Hematopoietic multipotent progenitor cell (in vitro differentiated cells): ENCODE results near the gene SOCS7. TPM values are rescaled to one million over a fixed set of nuclear protein-coding genes. Genes with fewer than 3 reads are reported as not detected.

Source experiments
- DNase-seq, 3 donors: peaks; one replicate each; pipeline ENCODE4 v3.0.0-alpha.2; 2011 to 2015; ENCODE audit warnings: low read depth in 2 of 3, low spot score in 2 of 3
- total RNA-seq: library from RNA; depleted of rRNA; stranded (reverse); fragments of >200 nt; gene quantifications from one replicate; pipeline ENCODE4 v1.2.3, GENCODE V29; 2012

Gene SOCS7
- total RNA-seq, 1 donor, result 16.4 TPM

DNA sequence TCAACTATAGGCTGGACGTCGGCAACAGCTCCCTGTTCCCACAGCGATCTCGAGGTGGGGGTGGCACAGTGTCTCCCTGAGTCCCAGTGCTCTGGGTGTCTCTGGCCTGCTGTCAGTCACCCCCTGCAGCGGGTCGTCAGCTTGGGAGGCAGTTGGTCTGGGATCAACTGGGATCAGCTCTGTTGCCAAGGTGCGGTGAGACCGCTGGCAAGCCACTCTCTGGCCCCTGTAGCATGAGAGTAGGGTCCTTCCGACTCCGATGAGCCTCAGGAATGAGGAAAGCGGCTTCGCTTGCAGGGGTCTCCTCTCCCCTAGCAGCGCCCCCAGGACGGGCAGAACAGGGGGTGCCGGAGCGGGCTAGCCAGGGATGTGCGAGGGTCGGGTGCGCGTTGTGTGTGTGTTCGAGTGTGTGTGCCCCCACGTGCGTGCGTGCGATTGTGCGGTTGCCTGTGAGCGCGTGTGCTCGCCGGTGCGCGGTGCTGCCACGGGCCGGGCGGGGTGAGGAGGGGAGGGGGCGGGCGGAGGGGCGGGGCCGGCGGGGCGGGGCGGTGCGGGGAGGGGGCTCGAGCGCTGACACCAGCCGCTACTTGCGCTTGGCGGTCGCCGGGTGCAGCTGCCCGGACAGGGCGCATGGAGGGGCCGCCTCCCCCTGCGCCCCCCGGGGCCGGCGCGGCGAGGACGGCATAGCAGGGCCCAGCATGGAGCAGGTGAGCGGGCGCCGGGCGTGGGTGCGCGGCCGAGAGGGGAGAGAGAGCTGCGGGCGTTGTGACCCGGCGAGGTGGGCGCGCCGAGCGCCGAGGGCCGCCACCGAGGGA, 67.3 kb downstream of the SOCS7 start:
- DNase-seq, result no peak

GRCh38 chr17:38419508-38419981, 67.9 kb downstream of the SOCS7 start:
- DNase-seq, result no peak

GRCh38 chr17:38420518-38420917, 68.9 kb downstream of the SOCS7 start:
- DNase-seq, result no peak

- no peak for DNase-seq
Observed at GRCh38 chr17:38421171-38421841, 69.7 kb downstream of the SOCS7 start.

DNA sequence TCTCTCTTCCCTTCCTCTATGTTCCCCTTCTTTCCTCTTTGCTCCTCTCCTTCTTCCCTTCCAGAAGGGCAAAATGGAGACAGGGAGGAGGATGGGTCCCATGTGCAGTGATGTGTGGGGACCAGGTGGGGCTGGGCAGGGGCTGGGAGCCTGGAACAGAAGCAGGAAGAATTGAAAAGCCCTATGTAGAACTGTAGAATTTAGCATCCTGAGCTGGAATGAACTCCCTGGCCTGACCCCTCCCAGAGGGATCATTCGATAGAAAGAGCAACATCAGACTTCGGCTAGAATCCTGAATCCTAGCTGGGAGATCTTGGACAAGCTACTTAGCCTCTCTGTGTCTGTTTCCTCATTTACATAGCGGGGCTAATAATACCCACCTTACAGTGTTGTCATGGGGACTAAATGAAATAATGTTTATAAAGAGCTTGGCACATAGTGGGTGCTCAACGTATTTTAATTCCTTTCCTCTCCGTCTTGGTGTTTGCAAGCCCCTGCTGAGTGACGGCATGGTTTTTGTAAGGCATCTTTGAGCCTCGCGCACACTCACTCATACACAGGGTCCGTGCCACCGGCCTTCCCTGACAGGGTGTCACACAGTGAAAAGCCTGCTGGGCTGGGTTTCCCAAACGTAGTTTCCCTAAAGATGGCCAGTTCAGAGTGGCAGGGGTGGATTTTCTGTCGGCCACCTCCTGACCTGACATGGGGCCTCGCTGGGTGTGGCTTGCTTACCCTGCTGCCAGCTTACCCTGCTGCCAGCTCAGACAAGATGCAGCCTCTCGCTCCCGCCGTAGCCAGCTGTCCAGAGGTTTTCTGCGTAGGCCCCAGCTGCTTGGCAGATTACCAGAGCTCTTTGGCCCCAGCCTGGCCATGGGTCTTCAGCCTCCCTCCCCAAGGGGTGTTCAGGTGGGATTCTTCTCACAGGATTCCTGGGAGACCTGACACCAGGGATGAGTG, 70.5 kb downstream of the SOCS7 start:
- no peak for DNase-seq

DNA sequence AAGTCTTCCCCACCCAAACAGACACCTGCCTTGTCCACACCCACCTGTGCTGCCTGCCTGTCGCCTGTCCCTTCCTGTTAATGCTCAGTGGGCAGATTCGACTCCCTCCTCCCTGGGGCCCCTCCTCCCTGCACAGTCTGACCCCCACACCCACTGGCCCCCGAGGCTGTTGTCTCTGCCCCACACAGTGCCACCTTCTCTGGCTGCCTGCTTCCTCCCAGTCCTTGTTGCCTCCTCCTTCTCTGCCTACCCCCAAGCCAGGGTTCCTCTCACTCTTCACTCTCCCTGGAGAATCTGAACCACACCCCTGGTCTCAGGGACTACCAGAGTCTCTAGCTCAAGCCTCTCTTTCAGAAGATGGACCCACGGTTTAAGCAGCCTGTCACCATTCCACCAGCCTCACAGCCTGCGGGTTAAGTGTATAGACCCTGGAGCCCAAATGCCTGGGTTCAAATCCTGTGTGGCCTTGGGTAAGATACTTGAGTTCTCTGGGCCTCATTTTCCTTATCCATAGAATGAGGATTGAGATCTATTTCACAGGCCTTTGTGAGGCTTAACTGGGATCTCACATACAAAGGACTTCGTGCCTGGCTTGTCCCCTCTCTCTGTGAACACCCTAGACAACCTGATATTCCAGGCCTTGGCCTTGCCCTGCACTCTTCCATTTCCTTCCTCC, 72.8 kb downstream of the SOCS7 start:
- no peak for DNase-seq

DNA sequence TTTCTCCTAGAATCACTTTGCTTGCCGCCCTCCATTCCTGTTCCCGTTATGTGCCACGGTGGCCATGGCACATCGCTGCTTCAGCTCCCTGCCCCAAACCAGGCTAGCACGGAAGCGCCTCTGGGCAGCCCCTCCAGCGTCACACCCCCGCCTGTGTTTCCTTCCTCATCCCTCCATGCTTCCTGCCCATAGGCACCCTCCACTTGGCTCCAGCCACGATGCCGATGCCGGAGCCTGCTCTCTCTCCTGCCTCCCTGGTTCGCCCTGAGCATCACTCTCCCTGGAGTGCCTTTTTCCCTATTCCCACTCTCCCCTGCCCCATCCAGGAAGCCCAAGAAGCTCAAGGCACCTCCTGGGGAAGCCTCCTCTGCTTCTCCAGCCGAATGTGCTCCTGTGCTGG, 73.4 kb downstream of the SOCS7 start:
- DNase-seq, result peak in 1 of 3 donors; percentile 31

DNA sequence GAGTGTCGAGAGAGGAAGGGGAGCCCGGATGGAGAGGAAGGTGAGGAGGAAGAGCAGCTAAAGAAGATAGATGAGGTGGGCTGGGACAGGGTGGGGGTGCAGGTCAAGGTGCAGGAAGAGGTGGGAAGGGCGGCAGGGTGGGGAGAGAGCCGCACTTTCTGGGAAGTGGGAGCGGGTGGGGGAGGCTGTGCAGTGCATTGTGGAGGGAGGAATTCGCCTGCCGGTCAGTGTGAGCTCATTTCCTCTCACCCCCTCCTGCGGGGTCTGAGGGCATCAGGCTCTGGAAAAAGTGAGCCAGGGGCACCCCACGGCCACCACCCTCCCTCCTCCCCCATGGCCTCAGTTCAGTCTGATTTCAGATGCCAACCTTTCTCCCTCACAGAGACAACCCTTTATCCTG, 74.1 kb downstream of the SOCS7 start:
- DNase-seq, result no peak

DNA sequence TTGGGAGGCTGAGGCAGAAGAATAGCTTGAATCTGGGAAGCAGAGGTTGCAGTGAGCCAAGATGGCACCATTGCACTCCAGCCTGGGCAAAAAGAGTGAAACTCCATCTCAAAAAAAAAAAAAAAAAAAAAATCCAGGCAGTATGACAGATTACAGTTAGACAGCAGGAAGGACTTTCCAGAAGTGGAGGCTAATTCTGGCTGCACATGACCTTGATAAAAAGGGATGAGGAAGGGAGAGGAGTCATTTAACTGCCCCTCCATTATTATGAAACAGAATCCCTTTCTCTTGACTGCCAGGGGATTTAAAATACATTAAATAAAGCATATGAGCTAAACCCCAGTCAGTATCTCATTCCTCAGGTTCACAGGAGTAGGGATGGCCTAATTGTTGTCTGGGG, 74.8 kb downstream of the SOCS7 start:
- no peak for DNase-seq

- no peak for DNase-seq
Observed at GRCh38 chr17:38427160-38427949, 75.7 kb downstream of the SOCS7 start.

- peak in 1 of 3 donors; percentile 55 for DNase-seq
Observed at GRCh38 chr17:38428112-38428642, 76.5 kb downstream of the SOCS7 start, which contains the start of gene ARHGAP23. Gene ARHGAP23 (plus strand): TSS chr17:38428464. CDS start chr17:38428486, 22 bp downstream.

GRCh38 chr17:38428643-38429371, 77.2 kb downstream of the SOCS7 start:
- DNase-seq, result peak in 2 of 3 donors; percentile 58 to 66

- DNase-seq, result no peak
Observed at GRCh38 chr17:38429476-38430100, 77.9 kb downstream of the SOCS7 start.

- no peak for DNase-seq
Observed at GRCh38 chr17:38430316-38430715, 78.7 kb downstream of the SOCS7 start.

DNA sequence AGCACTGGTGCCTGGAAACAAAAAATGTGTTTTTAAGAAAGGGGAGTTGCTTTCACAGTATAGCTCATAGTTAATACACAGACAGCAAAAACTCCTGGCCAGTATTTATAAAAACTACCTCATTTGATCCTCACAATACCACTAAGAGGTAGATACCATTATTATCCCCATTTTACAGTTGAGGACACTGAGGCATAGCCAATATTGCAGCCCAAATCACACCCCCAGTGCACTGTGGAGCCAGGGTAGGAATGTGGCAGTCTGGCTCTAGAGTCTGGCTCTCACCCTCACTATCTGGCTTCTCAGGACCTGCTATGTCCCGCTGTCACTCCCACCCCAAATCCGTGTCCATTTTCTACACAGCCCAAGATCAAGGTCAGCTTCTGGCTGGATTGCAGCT, 79.2 kb downstream of the SOCS7 start:
- no peak for DNase-seq

- DNase-seq, result no peak
Observed at GRCh38 chr17:38431346-38432145, 79.9 kb downstream of the SOCS7 start.

DNA sequence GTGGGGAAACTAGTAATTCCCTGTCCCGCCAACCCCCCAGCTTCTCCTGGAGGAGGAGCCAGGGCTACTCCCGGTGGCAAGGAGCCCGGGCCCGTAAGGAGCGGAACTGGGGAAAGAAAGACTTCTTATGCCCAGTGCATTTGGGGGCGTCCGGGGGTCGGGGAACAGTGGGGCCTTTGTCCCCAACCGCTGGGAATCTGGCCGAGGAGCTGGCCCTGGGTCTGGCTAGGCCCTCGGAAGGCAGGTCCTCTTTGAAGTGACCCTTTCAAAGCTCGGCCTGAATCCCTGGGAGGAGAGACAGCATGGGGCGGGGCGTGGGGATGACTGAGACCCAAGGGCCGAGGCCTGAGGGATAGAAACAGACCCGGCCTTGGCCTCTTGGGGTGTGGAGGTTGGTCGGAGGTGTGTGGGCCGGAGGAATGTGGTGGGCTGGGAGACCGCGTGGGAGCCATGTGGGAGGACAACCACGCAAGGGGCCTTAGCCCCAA, 82.6 kb downstream of the SOCS7 start:
- DNase-seq, result no peak
